ENCODE data around the gene SIT1.
"Not testable (repeated sequence)": the region's sequence is repeated elsewhere in the genome, so short reads cannot be mapped to it uniquely, and the experiment has no call there.

SIT1 gene

GRCh38 chr9:35635730-35636129 is 15.0 kb downstream of the SIT1 start:
- DNase-seq = no peak

- DNase-seq = no peak
These were observed 21.1 kb downstream of the SIT1 start for GRCh38 chr9:35629597-35629996.

- no peak for DNase-seq
These were observed 22.2 kb downstream of the SIT1 start for GRCh38 chr9:35628389-35628991.

- no peak for DNase-seq
These were observed 23.2 kb downstream of the SIT1 start for GRCh38 chr9:35627575-35627974.

- no peak for DNase-seq
These were observed 31.0 kb downstream of the SIT1 start for GRCh38 chr9:35619800-35620158.

- no peak for DNase-seq
These were observed 31.6 kb downstream of the SIT1 start for GRCh38 chr9:35618854-35619799.

- DNase-seq = no peak
These were observed 32.4 kb downstream of the SIT1 start, which contains the start of gene CD72 for GRCh38 chr9:35618325-35618727. CD72 (minus strand) TSS chr9:35618413; CDS start chr9:35618303, 110 bp downstream.

GRCh38 chr9:35617548-35617947 is 33.2 kb downstream of the SIT1 start:
- DNase-seq = no peak

GRCh38 chr9:35616681-35617459 is 33.9 kb downstream of the SIT1 start:
- DNase-seq = no peak

- DNase-seq = no peak
These were observed 34.6 kb downstream of the SIT1 start for GRCh38 chr9:35615981-35616680.

- no peak for DNase-seq
These were observed 37.9 kb downstream of the SIT1 start for GRCh38 chr9:35612843-35613242.

- not testable (repeated sequence) for DNase-seq
These were observed 38.7 kb downstream of the SIT1 start for GRCh38 chr9:35612066-35612465.

GRCh38 chr9:35611230-35611797 is 39.4 kb downstream of the SIT1 start:
- no peak for DNase-seq

- no peak for DNase-seq
These were observed 40.9 kb downstream of the SIT1 start for GRCh38 chr9:35609820-35610163.

- no peak for DNase-seq
These were observed 41.5 kb downstream of the SIT1 start for GRCh38 chr9:35609001-35609819.

GRCh38 chr9:35608221-35608620 is 42.5 kb downstream of the SIT1 start:
- DNase-seq = no peak

GRCh38 chr9:35606726-35607125 is 44.0 kb downstream of the SIT1 start:
- no peak for DNase-seq

- no peak for DNase-seq
These were observed 44.6 kb downstream of the SIT1 start for GRCh38 chr9:35606138-35606504.

- DNase-seq = no peak
These were observed 45.2 kb downstream of the SIT1 start for GRCh38 chr9:35605351-35606137.

- DNase-seq = peak; percentile 12
These were observed 46.0 kb downstream of the SIT1 start, which contains the start of gene TESK1 for GRCh38 chr9:35604578-35605350. TESK1 (plus strand) TSS chr9:35605262; CDS start chr9:35605620, 358 bp downstream.
